CD4-positive, alpha-beta T cell treated with Interferon gamma for 1 hour (primary cell): ENCODE data around the gene GAS2L1.

ENCODE experiments used
- DNase-seq: peaks from one replicate; pipeline ENCODE4 v3.0.0-alpha.2; 2020

Gene GAS2L1

DNA sequence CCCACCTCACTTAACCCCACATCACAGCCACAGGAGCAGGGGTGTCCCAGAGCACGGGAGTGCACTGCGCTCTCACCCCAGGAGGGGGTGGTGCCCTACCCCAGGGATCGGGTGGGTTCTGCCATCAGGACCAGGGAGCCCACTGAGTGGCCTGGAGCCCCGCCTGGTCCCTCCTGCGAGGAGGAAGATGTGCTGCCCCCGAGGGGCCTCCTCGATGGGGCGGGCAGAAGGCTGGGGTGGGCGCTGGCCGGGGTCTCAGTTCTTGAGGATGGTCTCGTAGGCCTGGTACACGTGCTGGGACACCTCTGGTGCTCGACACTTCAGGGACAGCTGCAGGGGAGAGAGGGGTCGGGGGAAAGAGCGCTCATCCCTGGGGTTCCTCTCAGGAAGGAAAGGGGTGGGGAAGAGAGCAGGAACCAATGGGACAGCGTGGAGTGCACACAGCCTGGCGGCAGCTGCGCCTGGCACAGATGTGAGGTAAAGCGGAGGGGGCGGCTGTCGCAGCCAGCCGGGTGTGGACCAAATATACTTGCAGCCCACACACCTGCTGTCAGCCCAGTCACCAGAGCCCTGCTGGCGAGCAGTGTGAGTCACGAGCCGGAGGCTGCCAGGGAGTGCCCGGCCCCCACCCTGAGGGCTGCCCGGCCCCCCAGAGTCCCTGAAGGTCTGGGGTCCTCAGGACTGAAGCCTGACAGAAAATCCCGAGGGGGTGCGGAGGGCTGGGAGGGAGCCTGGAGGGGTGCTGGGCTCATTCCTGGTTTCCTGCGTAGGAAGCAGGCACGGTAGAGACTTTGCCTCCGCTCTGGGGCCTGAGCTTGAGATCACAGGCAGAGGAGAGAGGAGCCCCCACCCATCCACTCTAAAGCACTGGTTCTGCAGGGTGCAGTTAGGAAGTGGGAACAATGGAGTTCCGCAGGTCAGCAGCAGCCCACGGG lies 22.4 kb downstream of the GAS2L1 start:
- no peak for DNase-seq

GRCh38 chr22:29329581-29329980 lies 23.1 kb downstream of the GAS2L1 start:
- no peak for DNase-seq

- no peak for DNase-seq
These were observed 23.8 kb downstream of the GAS2L1 start for GRCh38 chr22:29330291-29330690.

DNA sequence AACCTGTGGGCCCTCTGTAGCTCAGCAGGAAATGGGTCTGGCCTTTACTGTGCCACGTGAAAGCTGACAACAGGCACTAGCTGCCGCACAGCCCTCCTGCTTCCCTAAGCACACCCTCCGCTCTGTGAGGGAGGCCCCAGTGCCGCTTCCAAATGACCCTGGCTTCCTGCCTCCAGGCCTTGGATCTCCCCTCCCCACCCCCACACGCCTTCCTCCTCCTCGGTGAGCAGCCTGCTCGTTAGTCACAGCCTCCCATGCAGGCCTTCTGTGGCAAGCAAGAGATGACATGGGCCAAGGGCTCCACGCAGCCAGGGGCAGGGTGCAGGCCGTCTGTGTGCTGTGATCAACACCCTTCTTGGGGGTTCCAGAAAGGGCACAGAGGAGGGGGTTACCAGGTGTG lies 24.3 kb downstream of the GAS2L1 start:
- DNase-seq: no peak

GRCh38 chr22:29331213-29331612 lies 24.8 kb downstream of the GAS2L1 start:
- no peak for DNase-seq

DNA sequence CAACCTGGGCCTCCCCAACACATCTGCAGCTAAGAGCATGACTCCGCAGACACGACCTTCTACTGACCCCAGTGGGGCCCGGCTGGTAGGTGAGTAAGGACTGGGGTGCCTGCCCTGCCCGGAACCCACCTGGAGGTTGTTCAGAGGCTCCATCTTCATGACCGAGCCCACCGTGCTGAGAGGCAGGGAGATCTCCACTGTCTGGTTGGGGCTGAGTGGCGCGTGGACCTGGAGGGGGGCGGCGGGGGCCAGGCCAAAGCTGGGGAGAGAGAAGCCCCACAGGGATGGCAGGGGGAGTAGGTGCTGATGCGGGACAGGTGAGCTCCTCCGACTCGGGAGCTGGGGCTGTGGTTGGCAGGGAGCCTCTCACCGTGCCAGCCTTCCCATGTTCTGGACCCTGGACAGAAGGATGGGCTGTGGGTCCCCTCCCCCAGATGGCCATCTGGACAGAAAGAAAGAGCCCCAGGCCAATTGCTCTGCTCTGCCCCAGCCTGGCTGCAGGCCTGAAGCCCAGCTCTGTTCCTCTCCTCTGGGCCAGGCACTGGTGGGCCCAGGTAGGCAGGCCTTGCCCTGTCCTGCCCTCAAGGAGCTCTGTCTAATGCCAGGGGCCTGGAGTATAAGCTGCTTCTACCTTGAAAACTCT lies 25.3 kb downstream of the GAS2L1 start:
- no peak for DNase-seq

GRCh38 chr22:29332886-29333496 lies 26.5 kb downstream of the GAS2L1 start:
- DNase-seq: no peak

DNA sequence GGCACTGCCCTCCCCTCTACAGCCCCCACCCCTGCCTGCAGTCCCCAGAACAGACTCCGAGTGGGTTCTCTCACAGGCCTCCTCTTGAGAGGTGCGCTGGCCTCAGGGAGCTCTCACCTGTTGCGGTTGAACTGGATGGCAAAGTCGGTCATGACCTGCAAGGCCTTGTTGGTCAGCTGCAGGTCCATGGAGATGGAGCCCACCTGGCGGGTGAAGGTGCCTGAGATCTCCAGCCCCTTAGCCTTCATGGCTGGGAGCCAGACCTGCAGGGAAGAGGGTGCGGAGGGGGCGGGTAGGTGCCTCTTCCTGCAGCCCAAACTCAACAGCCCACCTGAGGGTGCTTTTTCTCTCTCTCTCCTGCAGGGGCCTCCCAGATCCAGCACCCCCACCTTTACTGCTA lies 27.7 kb downstream of the GAS2L1 start:
- no peak for DNase-seq

DNA sequence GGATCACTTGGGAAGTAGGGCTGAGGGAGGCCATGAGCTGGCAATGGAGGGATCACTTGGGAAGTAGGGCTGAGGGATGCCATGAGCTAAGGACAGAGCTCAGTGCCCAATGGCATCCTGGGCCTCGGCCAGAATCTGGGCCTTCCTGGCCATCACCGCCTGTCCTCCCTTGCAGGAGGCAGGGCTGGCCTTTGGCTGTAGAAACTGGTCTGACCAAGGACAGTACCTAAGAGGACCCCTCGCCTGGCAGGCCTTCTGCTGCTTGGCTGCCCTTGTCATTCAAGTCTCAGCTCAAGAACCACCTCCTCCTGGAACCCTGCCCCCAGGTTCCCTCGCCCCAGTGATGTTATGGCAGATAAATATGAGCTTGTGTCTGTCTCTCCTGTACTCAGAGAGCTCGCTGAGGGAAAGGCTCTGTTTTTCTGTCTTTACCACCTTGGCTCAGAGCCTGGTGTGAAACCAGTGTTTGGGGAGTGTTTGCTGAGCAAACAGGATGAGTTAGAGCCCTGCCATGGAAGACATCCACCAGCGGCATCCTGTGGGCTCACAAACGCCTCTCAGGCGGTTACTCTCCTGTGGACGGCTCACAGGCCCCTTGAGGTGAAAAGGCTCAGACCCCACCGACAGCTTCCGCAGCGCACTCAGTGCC lies 28.4 kb downstream of the GAS2L1 start:
- no peak for DNase-seq

- no peak for DNase-seq
These were observed 29.2 kb downstream of the GAS2L1 start for GRCh38 chr22:29335656-29336055.

GRCh38 chr22:29336751-29337490 lies 30.5 kb downstream of the GAS2L1 start:
- DNase-seq: no peak

- no peak for DNase-seq
These were observed 31.3 kb downstream of the GAS2L1 start for GRCh38 chr22:29337631-29338284.

- DNase-seq: no peak
These were observed 31.9 kb downstream of the GAS2L1 start for GRCh38 chr22:29338398-29338797.

DNA sequence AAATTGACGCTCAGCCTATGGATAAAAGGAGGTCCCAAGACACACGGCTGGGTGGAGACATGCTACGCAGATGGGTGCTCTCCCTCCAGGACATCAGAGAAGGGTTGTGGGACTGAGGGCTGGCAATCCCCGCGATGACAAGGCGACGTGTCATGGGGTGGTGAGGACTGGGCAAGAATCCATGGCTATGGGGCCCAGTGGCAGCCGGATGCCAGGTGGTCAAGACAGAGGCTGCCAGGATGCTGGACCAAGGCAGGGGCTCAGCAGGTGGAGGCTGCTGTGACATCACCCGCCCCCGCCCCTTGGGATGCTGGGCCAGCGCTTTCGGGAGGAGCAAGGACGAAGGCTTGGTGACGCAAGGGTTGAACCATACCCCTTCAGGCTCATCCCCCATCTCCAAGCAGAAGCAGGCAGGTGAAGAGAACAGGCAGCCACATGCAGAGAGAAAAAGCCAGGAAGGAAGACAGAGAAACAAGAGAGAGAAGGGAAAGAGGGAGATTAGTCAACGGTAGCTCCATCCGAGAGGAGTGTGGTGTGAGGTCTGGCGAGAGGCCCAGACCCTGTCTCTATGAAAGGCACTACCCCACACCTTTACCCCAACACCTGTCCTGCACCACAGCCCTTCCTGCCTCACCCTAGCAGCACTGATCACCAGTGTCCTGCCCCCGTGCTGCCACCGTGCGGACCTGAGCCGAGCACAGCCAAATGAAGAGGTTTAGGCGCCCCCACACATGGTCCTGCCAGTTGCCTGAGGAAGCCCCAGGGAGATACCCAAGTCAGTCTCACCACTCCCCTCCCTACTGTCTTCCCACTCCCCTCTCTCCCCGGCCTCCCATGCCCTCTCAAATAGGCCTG lies 33.2 kb downstream of the GAS2L1 start:
- no peak for DNase-seq

- DNase-seq: no peak
These were observed 34.1 kb downstream of the GAS2L1 start for GRCh38 chr22:29340566-29340965.

GRCh38 chr22:29341056-29341848 lies 34.8 kb downstream of the GAS2L1 start:
- DNase-seq: no peak

GRCh38 chr22:29341849-29342127 lies 35.3 kb downstream of the GAS2L1 start:
- no peak for DNase-seq

DNA sequence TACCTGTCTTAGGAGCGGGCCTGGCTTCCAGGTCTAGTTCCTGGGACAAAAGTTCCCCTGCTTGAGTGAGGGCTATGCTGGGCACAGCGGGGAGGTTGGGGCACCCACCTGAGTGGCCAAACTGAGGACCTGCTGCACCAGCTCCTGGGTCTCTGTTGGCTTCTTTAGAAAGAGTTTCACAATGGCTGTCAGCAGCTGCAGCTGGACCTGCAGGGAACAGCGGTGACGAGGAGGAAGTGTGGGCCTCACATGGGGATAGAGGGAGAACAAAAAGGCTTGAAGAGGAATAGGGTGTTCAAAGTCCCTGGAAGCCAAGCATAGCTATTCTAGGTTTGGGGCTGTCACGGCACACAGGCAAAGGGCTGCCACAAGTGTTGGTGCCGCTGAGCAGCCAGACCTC lies 35.7 kb downstream of the GAS2L1 start:
- no peak for DNase-seq

GRCh38 chr22:29342577-29343312 lies 36.3 kb downstream of the GAS2L1 start:
- DNase-seq: no peak

GRCh38 chr22:29343313-29343805 lies 36.9 kb downstream of the GAS2L1 start:
- DNase-seq: no peak
